K562 (cell line): ENCODE measurements around the gene PPP1R10. TPM values are rescaled to one million over a fixed set of nuclear protein-coding genes. Genes with fewer than 3 reads are reported as not detected.

Experiments
- ATAC-seq: fragments of 200-7000 bp; cut with Tn5 transposase; 3 replicates; pipeline ENCODE4 v1.9.1; 2020; ENCODE audit warnings: moderate library complexity
- BruUV-seq: library from RNA; stranded (reverse); fragments of 400-500 nt; replicated peaks from 2 replicates; lab custom pipeline; 2021; lab: Mats Ljungman, UMichigan
- CTCF ChIA-PET: fragments of 300-600 bp; formaldehyde crosslinking; extraction: SDS; loops from one replicate; lab custom pipeline; 2021; ENCODE audit warnings: low intra/inter-chr PET ratio; lab: Yijun Ruan, JAX
- POLR2A ChIA-PET: fragments of 300-600, 350-650 bp; sonication (Branson Sonifier 250); formaldehyde crosslinking; extraction: SDS; loops from one replicate; lab custom pipeline; 2021; ENCODE audit warnings: antibody characterized with exemption, inconsistent platforms; lab: Yijun Ruan, JAX
- DNase-seq, 4 experiments: peaks; one replicate each; pipeline versions ENCODE4 v3.0.0 to v3.0.0-alpha.2; 2011 to 2018; ENCODE audit warnings: low spot score in 3 of 4, mixed read lengths in 3 of 4; ENCODE audit errors: extremely low read depth in 1 of 4
- FAIRE-seq: peaks from 2 replicates; lab custom pipeline; 2011; peaks lifted over from hg19 to GRCh38; lab: Jason Lieb, UNC
- H2AFZ ChIP-seq: 2 replicates; pipeline ENCODE4 v1.6.0; 2011; ENCODE audit warnings: low read depth, low read length, control low read depth, inconsistent platforms
- H3K27ac ChIP-seq: fragments of 200-600 bp; 3 replicates; pipeline ENCODE4 v1.8.0; 2011; ENCODE audit warnings: low read depth, mild to moderate bottlenecking, control low read depth, inconsistent platforms, low read length, moderate library complexity, mixed read lengths; ENCODE audit errors: extremely low read depth
- H3K27me3 ChIP-seq, 2 experiments: fragments of 300-600 bp in 1 of 2; 2 replicates in 1 of 2; 3 replicates in 1 of 2; pipeline versions ENCODE4 v1.6.0 to v1.8.0; 2011; ENCODE audit warnings: inconsistent platforms in 2 of 2, low read length in 2 of 2, mild to moderate bottlenecking in 1 of 2, mixed read lengths in 1 of 2, moderate library complexity in 1 of 2; ENCODE audit not compliant: control insufficient read depth in 2 of 2, insufficient read depth in 2 of 2
- H3K36me3 ChIP-seq: fragments of 300-600 bp; 3 replicates; pipeline ENCODE4 v1.8.0; 2011; ENCODE audit warnings: mild to moderate bottlenecking, low read length, inconsistent platforms; ENCODE audit not compliant: control insufficient read depth, insufficient read depth
- H3K4me1 ChIP-seq, 2 experiments: fragments of 200-600 bp in 1 of 2; replicated peaks in 1 of 2; 2 replicates in 1 of 2; 3 replicates in 1 of 2; pipeline versions ENCODE4 v1.5.1 to v1.8.0; 2011; ENCODE audit warnings: inconsistent platforms in 2 of 2, low read length in 2 of 2, mild to moderate bottlenecking in 1 of 2, mixed read lengths in 1 of 2, moderate library complexity in 1 of 2; ENCODE audit not compliant: control insufficient read depth in 2 of 2, insufficient read depth in 2 of 2
- H3K4me2 ChIP-seq: 2 replicates; pipeline ENCODE4 v1.6.1; 2011; ENCODE audit warnings: low read length, control low read depth, inconsistent platforms, mixed read lengths; ENCODE audit not compliant: insufficient read depth
- H3K4me3 ChIP-seq: fragments of 200-600 bp; sonication (generic), shearing (Covaris generic); 2 replicates; pipeline ENCODE4 v1.5.1; 2016; ENCODE audit warnings: control low read depth, inconsistent platforms
- H3K79me2 ChIP-seq: fragments of 200-600 bp; 3 replicates; pipeline ENCODE4 v1.8.0; 2011; ENCODE audit warnings: low read length, inconsistent platforms; ENCODE audit not compliant: control insufficient read depth, insufficient read depth
- H3K9ac ChIP-seq, 2 experiments: 2 replicates each; pipeline versions ENCODE4 v1.6.0 to v1.6.1; 2011; ENCODE audit warnings: low read depth in 2 of 2, low read length in 2 of 2, control low read depth in 1 of 2, inconsistent platforms in 1 of 2, mild to moderate bottlenecking in 1 of 2, mixed read lengths in 1 of 2; ENCODE audit not compliant: insufficient read depth in 1 of 2
- H3K9me1 ChIP-seq: one replicate; pipeline ENCODE4 v1.6.0; 2011; ENCODE audit warnings: inconsistent platforms, mild to moderate bottlenecking, low read length, moderate library complexity; ENCODE audit not compliant: control insufficient read depth, insufficient read depth
- H3K9me3 ChIP-seq: replicated peaks from 2 replicates; pipeline ENCODE4 v1.5.1; 2011; ENCODE audit warnings: low read depth, low read length, inconsistent platforms; ENCODE audit not compliant: control insufficient read depth, insufficient read depth
- H4K20me1 ChIP-seq: replicated peaks from 2 replicates; pipeline ENCODE4 v1.6.1; 2011; ENCODE audit warnings: low read length, inconsistent platforms, mixed read lengths; ENCODE audit not compliant: control insufficient read depth, insufficient read depth
- CHD2 ChIP-seq: IDR thresholded peaks from 2 replicates; pipeline ENCODE4 v1.6.1; 2011; ENCODE audit warnings: low read depth, low read length
- EGR1 ChIP-seq: fragments of 450-650 bp; conservative IDR thresholded peaks from 2 replicates; pipeline ENCODE4 v1.6.1; 2017; ENCODE audit warnings: mild to moderate bottlenecking
- HMGXB4 ChIP-seq: sonication (generic); formaldehyde crosslinking; IDR thresholded peaks from 2 replicates; pipeline ENCODE4 v1.8.1; 2023; ENCODE audit warnings: mild to moderate bottlenecking, missing genetic modification reagents
- KDM1A ChIP-seq, 2 experiments: fragments of 450-650 bp; IDR thresholded peaks; 2 replicates each; pipeline ENCODE4 v1.6.1; 2016; ENCODE audit warnings: mild to moderate bottlenecking in 2 of 2
- NFE2L1 ChIP-seq: fragments of 450-650 bp; IDR thresholded peaks from 2 replicates; pipeline ENCODE4 v1.6.1; 2016; ENCODE audit warnings: missing genetic modification characterization, low read depth, mild to moderate bottlenecking, missing compliant biosample characterization, moderate library complexity, borderline replicate concordance
- ZNF263 ChIP-seq: sonication (generic); formaldehyde crosslinking; IDR thresholded peaks from 2 replicates; pipeline ENCODE4 v1.8.0; 2022; ENCODE audit warnings: mild to moderate bottlenecking, missing genetic modification reagents, borderline replicate concordance
- ZNF277 ChIP-seq: fragments of 250-450 bp; sonication (Bioruptor Pico); IDR thresholded peaks from 2 replicates; pipeline ENCODE4 v1.8.0; 2022; ENCODE audit warnings: inconsistent platforms, mild to moderate bottlenecking, moderate library complexity, borderline replicate concordance
- ZNF395 ChIP-seq: fragments of 200-800 bp; sonication (Bioruptor generic); IDR thresholded peaks from 2 replicates; pipeline ENCODE4 v1.6.1; 2017; ENCODE audit warnings: missing genetic modification characterization, missing compliant biosample characterization
- ZNF830 ChIP-seq: fragments of 250-450 bp; sonication (Bioruptor Pico); IDR thresholded peaks from 2 replicates; pipeline ENCODE4 v1.5.0; 2021; ENCODE audit warnings: mild to moderate bottlenecking
- WGBS: fragments of 100-300 bp; shearing (Covaris generic); methylation state at CpG from one replicate; pipeline ENCODE4 v1.1.6; 2016; ENCODE audit warnings: low coverage, mixed read lengths; ENCODE audit not compliant: insufficient coverage; ENCODE audit errors: missing lambda C conversion rate; 5-methylcytosine and 5-hydroxymethylcytosine counted together
- in situ Hi-C: fragments of 300-500 bp; cut with MboI; formaldehyde crosslinking; loops from 4 replicates; pipeline ENCODE4 v1.15.0; 2018; ENCODE audit warnings: inconsistent platforms, mixed read lengths
- intact Hi-C: fragments of 100-400 bp; cut with micrococcal nuclease; formaldehyde crosslinking; loops from 2 replicates; pipeline ENCODE4 v1.14.2; 2022
- polyA plus RNA-seq, 8 experiments: library from polyadenylated mRNA; depleted of rRNA in 4 of 8; stranded (reverse) in 5 of 8; unstranded in 3 of 8; fragments of >200 nt; fragmentation: Nextera tagmentation in 2 of 8; fragmentation: Illumina TruSeq in 1 of 8; extraction: Ambion mirVana in 2 of 8; extraction: Trizol in 1 of 8; gene quantifications; 2 replicates each; pipeline versions ENCODE4 v1.2.1 to v1.2.3, GENCODE V29; 2011 to 2014; ENCODE audit warnings: inconsistent platforms in 1 of 8, missing spikeins in 1 of 8
- total RNA-seq, 7 experiments: library from RNA; depleted of rRNA in 6 of 7; stranded (reverse); fragments of >200 nt in 6 of 7; fragmentation: Illumina TruSeq in 2 of 7; extraction: Trizol in 2 of 7; gene quantifications; 2 replicates each; pipeline versions ENCODE4 v1.2.1 to v1.2.3, GENCODE V29; 2011 to 2021; ENCODE audit warnings: low replicate concordance in 1 of 7

Gene PPP1R10
- total and polyA plus RNA-seq, 9 of the 15 experiments (the other 6 are each of a cell fraction or from before 2014, with no cell fraction given): 14.1 to 65.5 (median 32.6) TPM

GRCh38 chr6:30601436-30601814, 15.6 kb downstream of the PPP1R10 start:
- Histone ChIP-seq H3K36me3 (peaks cover 76% of the 10 kb centered on the region), H3K9me1 (no peaks in the 10 kb centered on the region), H2AFZ (no peak overlapping the region), H3K9ac (no peak overlapping the region; a peak in 1 of 4 replicates), H4K20me1 (peaks cover 7% of the 10 kb centered on the region; the same call in 1 of the 2 replicates), H3K79me2 (peaks cover 3% of the 10 kb centered on the region; the same call in 1 of the 3 replicates), H3K27ac (no peak overlapping the region), H3K27me3 (no peaks in the 10 kb centered on the region), H3K4me1 (peaks cover 4 to 11% of the 10 kb centered on the region in 2 experiments; a peak in 4 of 5 replicates), H3K4me3 (no peak overlapping the region), H3K9me3 (no peaks in the 10 kb centered on the region), H3K4me2 (no peak overlapping the region)
- BruUV-seq: no TSS peak
- in situ Hi-C loops: no loop called here
- WGBS: 90% methylated on average over 6 of the region's 6 CpGs
- intact Hi-C loops: no loop called here
- ChIA-PET CTCF (no interaction called here), POLR2A (interaction anchor here (0.9 to 13.5 kb wide), 5 partner anchors 9 to 32 kb away, joined by 3 to 310 read pairs (median 36); no protein-coding TSS in a partner anchor)
- FAIRE-seq (no peak), DNase-seq (no peak), ATAC-seq (no peak)
- no peak for TF ChIP-seq ZNF277 (CRISPR knock-in tag)
- no peak for TF ChIP-seq ZNF395 (CRISPR knock-in tag)
- no peak for TF ChIP-seq NFE2L1 (tag)
- no peak for TF ChIP-seq ZNF830 (CRISPR knock-in tag)
- TF ChIP-seq HMGXB4 (CRISPR knock-in tag): no peak
- no peak for TF ChIP-seq CHD2
- TF ChIP-seq EGR1: no peak
- no peak for TF ChIP-seq KDM1A (IDR thresholded peaks at IDR 0.05)
- no peak for TF ChIP-seq ZNF263 (CRISPR knock-in tag)
